Measurements from ENCODE around the gene TRIM24.

TRIM24 gene

GRCh38 chr7:138500892-138501291 lies 40.8 kb downstream of the TRIM24 start:
- no peak overlapping the region for H3K27ac Mint-ChIP-seq
- H3K27me3 Mint-ChIP-seq (ENCODE audit: low read depth) = no peaks in the 10 kb centered on the region
- no peak overlapping the region for H3K4me3 Mint-ChIP-seq
- peaks cover 13% of the 10 kb centered on the region for H3K4me1 Mint-ChIP-seq
- no peak for TF ChIP-seq CTCF (IDR thresholded peaks at IDR 0.05; ENCODE audit: unreplicated experiment in 3 of 3)
- H3K9me3 Mint-ChIP-seq = no peaks in the 10 kb centered on the region
- H3K36me3 Mint-ChIP-seq (ENCODE audit: low read depth) = peaks cover 53% of the 10 kb centered on the region

DNA sequence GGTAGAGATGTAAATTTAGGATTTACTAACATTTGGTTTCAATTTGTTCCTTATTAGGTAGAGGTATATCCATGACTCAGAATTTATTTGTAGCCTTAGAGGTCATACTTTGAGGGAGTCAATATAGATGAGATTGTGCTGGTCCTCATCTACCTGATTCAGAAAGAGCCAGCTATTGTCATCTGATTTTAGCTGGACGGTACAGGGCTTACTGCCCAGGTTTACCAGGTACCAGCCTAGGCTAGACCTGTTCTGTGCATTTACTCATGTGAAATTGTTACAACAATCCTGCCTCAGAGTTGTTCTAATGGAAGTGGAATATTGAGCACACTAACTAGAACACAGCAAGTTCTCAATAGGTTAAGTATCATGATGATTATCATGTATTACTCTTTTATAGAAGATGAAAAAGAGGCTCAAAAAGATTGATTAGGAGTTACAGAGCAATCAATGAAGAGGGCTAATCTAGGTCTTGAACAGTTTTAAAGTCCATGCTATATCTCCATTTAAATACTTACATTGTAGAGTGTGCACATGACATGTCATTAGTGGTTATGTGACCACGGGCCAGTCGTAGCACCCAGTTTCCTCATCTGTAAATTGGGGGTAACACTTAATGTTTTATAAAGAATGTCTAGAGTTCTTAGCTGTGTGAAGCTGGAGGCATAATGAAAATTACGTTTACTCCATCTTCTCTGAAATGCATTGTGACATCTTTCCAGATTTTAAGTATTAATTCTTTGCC lies 42.1 kb downstream of the TRIM24 start:
- Mint-ChIP-seq H3K4me1 (peaks cover 13% of the 10 kb centered on the region), H3K27me3 (ENCODE audit: low read depth) (no peaks in the 10 kb centered on the region), H3K27ac (peak overlapping the region in 2 of 3 experiments; percentile 2 to 13), H3K9me3 (no peaks in the 10 kb centered on the region), H3K4me3 (no peak overlapping the region), H3K36me3 (ENCODE audit: low read depth) (peaks cover 53% of the 10 kb centered on the region)
- TF ChIP-seq CTCF (IDR thresholded peaks at IDR 0.05; ENCODE audit: unreplicated experiment in 3 of 3) = no peak

DNA sequence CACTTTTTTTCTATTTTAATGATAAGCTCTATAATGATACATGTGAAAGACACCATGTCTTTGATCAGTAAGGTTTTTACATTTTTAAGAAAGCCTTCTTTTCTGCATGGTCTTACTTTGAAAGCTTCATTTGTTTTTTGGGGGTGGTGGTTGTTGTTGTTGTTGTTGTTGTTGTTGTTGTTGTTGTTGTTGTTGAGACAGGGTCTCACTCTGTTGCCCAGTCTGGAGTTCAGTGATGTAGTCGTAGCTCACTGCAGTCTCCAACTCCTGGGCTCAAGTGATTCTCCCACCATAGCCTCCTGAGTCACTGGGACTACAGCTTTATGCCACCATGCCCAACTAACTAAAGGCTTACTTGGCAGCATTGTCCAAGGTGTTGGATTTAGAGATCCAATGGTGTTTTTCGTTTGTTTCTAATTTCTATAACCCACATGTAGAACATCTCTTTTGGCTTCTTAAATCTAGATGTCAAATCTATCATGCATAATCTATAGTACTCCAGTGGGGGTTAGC lies 45.4 kb downstream of the TRIM24 start:
- Mint-ChIP-seq H3K27ac (no peak overlapping the region), H3K36me3 (ENCODE audit: low read depth) (peaks cover 58% of the 10 kb centered on the region), H3K4me1 (peaks cover 13% of the 10 kb centered on the region), H3K27me3 (ENCODE audit: low read depth) (no peaks in the 10 kb centered on the region), H3K9me3 (peaks cover 5% of the 10 kb centered on the region), H3K4me3 (no peak overlapping the region)
- TF ChIP-seq CTCF (IDR thresholded peaks at IDR 0.05; ENCODE audit: unreplicated experiment in 3 of 3) = no peak

GRCh38 chr7:138506764-138507163 lies 46.7 kb downstream of the TRIM24 start:
- peaks cover 12% of the 10 kb centered on the region for H3K4me1 Mint-ChIP-seq
- peaks cover 71% of the 10 kb centered on the region for H3K36me3 Mint-ChIP-seq (ENCODE audit: low read depth)
- H3K27me3 Mint-ChIP-seq (ENCODE audit: low read depth) = no peaks in the 10 kb centered on the region
- no peak overlapping the region for H3K4me3 Mint-ChIP-seq
- peaks cover 8% of the 10 kb centered on the region for H3K9me3 Mint-ChIP-seq
- no peak for TF ChIP-seq CTCF (IDR thresholded peaks at IDR 0.05; ENCODE audit: unreplicated experiment in 3 of 3)
- no peak overlapping the region for H3K27ac Mint-ChIP-seq

DNA sequence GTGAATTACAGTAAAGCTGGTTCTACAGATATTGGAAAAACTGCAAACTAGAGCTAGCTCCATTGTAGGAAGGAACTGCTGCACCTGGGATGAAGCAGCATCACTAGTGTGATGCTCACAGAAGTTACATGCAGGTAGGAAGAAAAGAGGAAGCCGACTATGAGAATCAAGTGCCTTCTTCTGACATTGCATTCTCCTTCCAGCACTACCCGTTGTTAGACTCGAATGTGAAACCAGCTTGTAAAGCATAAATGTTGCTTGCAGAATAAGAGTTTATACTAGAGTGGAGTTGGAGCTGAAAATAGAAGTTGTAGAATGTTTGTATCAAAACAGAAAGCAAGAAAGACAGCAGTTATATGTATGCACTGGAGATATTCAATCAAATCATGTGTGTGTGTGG lies 49.9 kb downstream of the TRIM24 start:
- Mint-ChIP-seq H3K9me3 (peaks cover 16% of the 10 kb centered on the region), H3K27ac (no peak overlapping the region), H3K36me3 (ENCODE audit: low read depth) (peaks cover 89% of the 10 kb centered on the region), H3K4me1 (no peaks in the 10 kb centered on the region), H3K4me3 (no peak overlapping the region), H3K27me3 (ENCODE audit: low read depth) (no peaks in the 10 kb centered on the region)
- TF ChIP-seq CTCF (IDR thresholded peaks at IDR 0.05; ENCODE audit: unreplicated experiment in 3 of 3) = no peak

All from nephron (organoid).